Spleen (tissue), 11 donors: ENCODE results near the gene CTRL. TPM values are rescaled to one million over a fixed set of nuclear protein-coding genes. Genes with fewer than 3 reads are reported as not detected.
A peak's percentile ranks its signal among the peaks of the same experiment; 100 is the strongest.

ENCODE experiments used
- DNase-seq: peaks from one replicate; pipeline ENCODE4 v3.0.0-alpha.2; 2020
- H3K27ac ChIP-seq, 8 donors: fragments of 200-600 bp; sonication (generic) in 7 of 8; 1 replicate in 4 of 8; 2 replicates in 4 of 8; pipeline versions ENCODE4 v1.5.0 to v1.8.0; 2016 to 2021; ENCODE audit warnings: inconsistent platforms in 4 of 8, mild to moderate bottlenecking in 4 of 8, moderate library complexity in 1 of 8
- H3K27me3 ChIP-seq, 7 donors: fragments of 200-600 bp; sonication (generic) in 6 of 7; replicated peaks in 1 of 7; 1 replicate in 4 of 7; 2 replicates in 3 of 7; pipeline versions ENCODE4 v1.5.0 to v1.8.0; 2016 to 2021; ENCODE audit warnings: inconsistent platforms in 3 of 7, mild to moderate bottlenecking in 1 of 7
- H3K36me3 ChIP-seq, 6 donors: fragments of 200-600 bp; sonication (generic) in 5 of 6; 1 replicate in 4 of 6; 2 replicates in 2 of 6; pipeline versions ENCODE4 v1.5.0 to v1.8.0; 2016 to 2021; ENCODE audit warnings: inconsistent platforms in 2 of 6
- H3K4me1 ChIP-seq, 6 donors: fragments of 200-600 bp; sonication (generic) in 5 of 6; 1 replicate in 3 of 6; 2 replicates in 3 of 6; pipeline versions ENCODE4 v1.5.0 to v1.8.0; 2016 to 2021; ENCODE audit warnings: inconsistent platforms in 3 of 6
- H3K4me3 ChIP-seq, 8 donors: fragments of 200-600 bp; sonication (generic) in 7 of 8; 1 replicate in 4 of 8; 2 replicates in 4 of 8; pipeline versions ENCODE4 v1.5.0 to v1.8.0; 2016 to 2021; ENCODE audit warnings: inconsistent platforms in 4 of 8, mild to moderate bottlenecking in 4 of 8, moderate library complexity in 2 of 8
- H3K9me3 ChIP-seq, 8 donors: fragments of 200-600 bp; sonication (generic) in 7 of 8; 1 replicate in 4 of 8; 2 replicates in 4 of 8; pipeline versions ENCODE4 v1.5.0 to v1.8.0; 2016 to 2021; ENCODE audit warnings: inconsistent platforms in 4 of 8
- CTCF ChIP-seq, 11 experiments: fragments of 200-600 bp in 7 of 11; fragments of 450-650 bp in 4 of 11; sonication (generic) in 4 of 11; IDR thresholded peaks in 8 of 11; conservative IDR thresholded peaks in 3 of 11; 1 replicate in 7 of 11; 2 replicates in 4 of 11; pipeline versions ENCODE4 v1.4.0 to v1.8.0; 2016 to 2021; ENCODE audit warnings: antibody characterized with exemption in 11 of 11, inconsistent platforms in 4 of 11, mild to moderate bottlenecking in 1 of 11
- POLR2A ChIP-seq, 3 donors: fragments of 450-650 bp; IDR thresholded peaks; one replicate each; pipeline ENCODE4 v1.5.1; 2017; ENCODE audit warnings: antibody characterized with exemption in 3 of 3, mild to moderate bottlenecking in 1 of 3
- POLR2AphosphoS5 ChIP-seq, 3 donors: sonication (generic); formaldehyde crosslinking; IDR thresholded peaks; one replicate each; pipeline ENCODE4 v1.5.1; 2017; ENCODE audit warnings: antibody characterized with exemption in 3 of 3
- WGBS, 5 donors: extraction: QIAGEN DNeasy Blood & Tissue Kit in 3 of 5; methylation state at CpG; one replicate each; pipeline versions ENCODE4 v1.1.5 to v1.1.7; 2013 to 2018; 5-methylcytosine and 5-hydroxymethylcytosine counted together
- intact Hi-C: fragments of 100-400 bp; cut with DNase I; formaldehyde crosslinking; loops from one replicate; pipeline ENCODE4 v1.15.0; 2023; ENCODE audit warnings: low total_unique reads
- polyA plus RNA-seq, 3 donors: library from polyadenylated mRNA; stranded (reverse); fragments of 200-250 nt; gene quantifications; one replicate each; pipeline ENCODE4 v1.2.1, GENCODE V29; 2013
- total RNA-seq, 7 donors: library from RNA; depleted of rRNA in 3 of 7; stranded (reverse); fragments of >200 nt in 3 of 7; fragmentation: NEBNext Ultra II Directional in 4 of 7; extraction: Animal tissue kit (Norgen Biotek cat#: 25700) in 4 of 7; gene quantifications; one replicate each; pipeline versions ENCODE4 v1.1.0 to v1.2.1, GENCODE V29; 2016 to 2021
- donor health status: healthy with polysubstance abuse.
- donor health status: DM: no; HTN: no; CAD: no; lungs with moderate emphysema.
- donor health status: DM: no; HTN: no; CAD: no.
- donor health status: Bipolar disorder and iron deficiency.
- donor health status: healthy.
- donor health status: DM: no; HTN: no; CAD: no.
- donor health status: DM: yes; HTN: yes; CAD: no.

Gene CTRL
- total and polyA plus RNA-seq, 10 donors, result 2.0 to 10.3 (median 4.7) TPM

DNA sequence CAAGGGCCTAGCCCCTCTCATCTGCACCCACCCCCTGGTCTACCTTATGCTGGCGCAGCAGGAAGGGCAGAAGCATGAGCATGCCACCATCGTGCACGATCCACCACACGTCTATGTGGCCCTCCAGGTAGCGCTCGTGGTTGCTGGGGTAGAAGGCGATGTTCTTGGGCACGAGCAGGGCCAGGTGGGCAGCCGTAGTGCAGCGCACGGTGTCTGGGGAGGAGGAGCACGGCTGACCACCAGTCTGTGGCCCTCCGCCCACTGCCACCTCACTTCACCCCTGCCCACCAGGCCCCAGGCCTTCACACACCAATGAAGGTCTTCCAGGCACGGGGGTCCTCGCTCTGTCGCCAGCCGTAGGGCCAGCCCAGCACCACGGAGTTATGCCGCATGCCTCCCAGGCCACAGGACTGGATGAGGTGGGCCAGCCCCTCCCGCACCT lies 14.5 kb upstream of the CTRL start:
- H3K27ac ChIP-seq, result peak overlapping the region in 1 of 8 donors; percentile 27
- no peak for DNase-seq
- TF ChIP-seq POLR2AphosphoS5 (IDR thresholded peaks at IDR 0.05), result peak in 1 of 3 donors; percentile 50
- no peak for TF ChIP-seq CTCF (IDR thresholded peaks at IDR 0.05 in 8 of 11, conservative IDR thresholded peaks at IDR 0.05 in 3 of 11)
- H3K27me3 ChIP-seq, result no peaks in the 10 kb centered on the region
- intact Hi-C loops, result no loop called here
- WGBS, 5 donors, result 94 to 98% (median 95%) methylated on average over 8 to 20 of the region's 20 CpGs
- no peak overlapping the region for H3K4me3 ChIP-seq
- peaks cover 0 to 100% (median 64%) of the 10 kb centered on the region in 6 donors for H3K36me3 ChIP-seq
- no peaks in the 10 kb centered on the region for H3K9me3 ChIP-seq
- peaks cover 0 to 52% (median 11%) of the 10 kb centered on the region in 6 donors for H3K4me1 ChIP-seq

DNA sequence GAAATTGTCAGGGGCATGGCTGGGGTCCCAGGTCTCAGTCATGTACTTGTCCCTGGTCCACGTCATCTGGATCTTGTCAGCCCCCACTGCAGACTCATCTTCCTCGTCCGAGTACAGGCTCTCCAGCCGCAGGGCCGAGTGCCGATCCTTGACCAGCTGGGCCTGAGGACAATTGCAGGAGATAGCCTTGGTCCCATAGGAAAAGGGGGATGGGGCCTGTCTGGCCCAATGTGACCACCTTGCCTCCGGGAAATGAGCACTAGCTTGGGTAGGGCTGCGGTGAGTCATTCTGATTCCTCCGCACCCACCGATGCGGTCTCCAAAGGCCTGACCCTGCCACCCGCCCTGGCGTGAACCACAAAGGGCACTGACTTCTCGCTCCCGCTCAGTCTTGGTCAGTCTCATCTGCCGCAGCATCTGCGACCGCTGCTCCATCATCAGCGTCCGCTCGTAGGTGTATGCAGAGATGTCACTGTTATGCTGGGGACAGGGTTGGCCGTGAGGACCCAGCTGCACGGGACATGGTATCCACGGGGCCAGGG lies 13.8 kb upstream of the CTRL start:
- TF ChIP-seq POLR2AphosphoS5 (IDR thresholded peaks at IDR 0.05) (peak in 2 of 3 donors; percentile 36 to 46), POLR2A (IDR thresholded peaks at IDR 0.05) (no peak)
- Histone ChIP-seq H3K4me3 (no peak overlapping the region), H3K27ac (peak overlapping the region in 3 of 8 donors; percentile 8 to 55 (median 27)), H3K9me3 (no peaks in the 10 kb centered on the region), H3K36me3 (peaks cover 0 to 99% (median 57%) of the 10 kb centered on the region in 6 donors), H3K27me3 (no peaks in the 10 kb centered on the region), H3K4me1 (peaks cover 0 to 53% (median 14%) of the 10 kb centered on the region in 6 donors)
- DNase-seq, result no peak
- WGBS, 5 donors, result 83 to 91% (median 87%) methylated on average over 21 to 24 of the region's 24 CpGs
- intact Hi-C loops, result no loop called here

DNA sequence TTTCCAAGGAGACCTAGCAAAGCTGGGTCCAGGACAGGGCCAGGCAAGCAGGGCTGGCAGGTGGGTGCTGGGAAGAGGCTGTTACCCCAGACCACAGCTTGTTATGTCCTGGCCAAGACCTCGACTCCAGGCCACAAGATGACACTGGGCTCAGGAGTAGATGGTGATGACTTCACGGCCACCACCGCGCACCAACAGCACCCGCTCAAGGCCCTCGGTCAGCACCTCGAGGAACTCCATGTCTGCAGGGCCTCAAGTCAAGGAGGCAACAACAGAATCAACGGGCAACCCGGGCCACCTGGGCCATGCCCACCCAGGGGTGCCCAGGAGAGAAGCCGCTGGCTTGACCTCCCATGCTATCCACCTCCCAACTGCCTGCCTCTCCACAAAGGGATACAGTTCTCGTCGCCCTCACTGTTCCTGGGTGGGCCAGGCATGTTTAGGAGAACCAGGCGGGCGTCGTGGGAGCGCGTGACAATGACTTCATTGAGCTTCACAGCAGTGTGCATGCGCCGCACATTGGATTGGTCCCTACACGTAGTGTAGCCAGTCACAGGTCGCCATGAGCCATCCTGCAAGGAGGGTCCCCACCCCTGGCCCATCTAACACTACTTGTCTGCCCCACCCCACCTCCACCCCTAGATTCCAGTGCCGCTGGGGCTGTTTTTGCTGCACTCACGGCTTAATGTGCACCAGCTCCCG lies 13.2 kb upstream of the CTRL start:
- no peak for TF ChIP-seq CTCF (IDR thresholded peaks at IDR 0.05 in 8 of 11, conservative IDR thresholded peaks at IDR 0.05 in 3 of 11)
- TF ChIP-seq POLR2AphosphoS5 (IDR thresholded peaks at IDR 0.05), result no peak
- no peak for TF ChIP-seq POLR2A (IDR thresholded peaks at IDR 0.05)
- H3K27me3 ChIP-seq, result no peaks in the 10 kb centered on the region
- H3K4me1 ChIP-seq, result peaks cover 0 to 60% (median 19%) of the 10 kb centered on the region in 6 donors
- no peaks in the 10 kb centered on the region for H3K9me3 ChIP-seq
- intact Hi-C loops, result no loop called here
- H3K4me3 ChIP-seq, result no peak overlapping the region
- 90 to 95% (median 92%) methylated on average over 3 to 24 of the region's 24 CpGs for WGBS, 5 donors
- no peak for DNase-seq
- peaks cover 0 to 99% (median 50%) of the 10 kb centered on the region in 6 donors for H3K36me3 ChIP-seq
- H3K27ac ChIP-seq, result peak overlapping the region in 3 of 8 donors; percentile 8 to 55 (median 26)

DNA sequence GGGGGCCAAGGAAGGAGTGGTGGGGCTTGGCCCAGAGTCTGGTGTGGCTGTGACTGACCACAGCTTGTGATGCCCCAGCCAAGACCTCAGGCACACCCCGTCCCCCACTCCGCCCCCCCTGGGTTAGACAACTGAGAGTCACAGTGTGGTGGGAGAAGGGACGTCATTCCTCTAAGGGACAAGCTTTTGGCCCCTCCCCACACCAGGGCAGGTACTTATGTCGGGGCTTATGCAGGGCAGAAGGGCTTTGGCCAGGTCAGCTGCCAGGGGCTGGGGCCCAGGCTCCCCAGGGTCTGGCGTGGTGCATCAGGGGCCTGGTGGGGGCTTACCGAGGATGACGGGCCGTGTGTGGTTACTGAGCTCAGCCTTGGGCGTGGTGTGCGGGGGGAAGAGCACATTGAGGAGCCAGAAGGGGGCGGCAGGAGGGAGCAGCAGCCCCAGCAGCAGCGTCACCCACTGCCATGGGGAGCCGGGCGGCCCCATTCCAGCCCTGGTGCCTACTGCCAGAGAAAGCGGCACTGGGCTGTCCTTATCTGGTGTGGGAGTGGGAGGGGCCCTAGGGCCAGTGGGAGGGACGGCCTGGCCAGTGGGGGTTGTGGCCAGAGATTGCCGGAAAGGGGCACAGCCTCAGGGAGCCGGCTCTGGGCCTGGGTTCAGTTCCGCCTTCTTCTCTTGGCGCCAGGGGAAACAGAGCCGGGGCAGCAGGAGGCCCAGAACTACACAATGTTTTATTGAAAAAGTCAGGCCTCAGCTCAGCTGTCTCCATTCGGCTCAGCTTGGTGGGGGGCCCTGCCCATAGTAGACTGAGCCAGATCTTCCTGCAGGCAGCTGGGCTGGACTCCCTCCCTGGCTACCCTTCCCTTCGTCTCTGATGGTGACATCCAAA lies 12.2 kb upstream of the CTRL start, which contains the start of gene LCAT:
TSS of gene LCAT (minus strand) at position 502 of the 886 bp plus-strand sequence. CDS start at position 483, 19 bp downstream.
- WGBS, 5 donors, result 69 to 86% (median 81%) methylated on average over 12 to 23 of the region's 23 CpGs
- no peaks in the 10 kb centered on the region for H3K27me3 ChIP-seq
- no peak within 1 kb of the TSS for H3K4me3 ChIP-seq
- H3K36me3 ChIP-seq, result peaks cover 0 to 96% (median 44%) of the 10 kb centered on the region in 6 donors
- peaks cover 0 to 65% (median 23%) of the 10 kb centered on the region in 6 donors for H3K4me1 ChIP-seq
- no peaks in the 10 kb centered on the region for H3K9me3 ChIP-seq
- H3K27ac ChIP-seq, result peak within 1 kb of the TSS in 4 of 8 donors; percentile 8 to 55 (median 20)
- TF ChIP-seq CTCF (IDR thresholded peaks at IDR 0.05 in 8 of 11, conservative IDR thresholded peaks at IDR 0.05 in 3 of 11) (no peak), POLR2AphosphoS5 (IDR thresholded peaks at IDR 0.05) (peak in 2 of 3 donors; percentile 38 to 53)
- no peak for DNase-seq
- intact Hi-C loops, result no loop called here
